HEK293 (cell line): ENCODE data around the gene HHAT.

Experiments used
- CTCF ChIA-PET: fragments of 350-600 bp; formaldehyde crosslinking; extraction: SDS; loops from one replicate; lab custom pipeline; 2021; ENCODE audit warnings: antibody characterized with exemption; lab: Yijun Ruan, JAX
- POLR2A ChIA-PET: fragments of 300-600 bp; formaldehyde crosslinking; extraction: SDS; loops from one replicate; lab custom pipeline; 2020; ENCODE audit warnings: antibody characterized with exemption, inconsistent platforms; lab: Yijun Ruan, JAX
- H3K27ac ChIP-seq: fragments of 200-500 bp; sonication (Bioruptor generic); 2 replicates; pipeline ENCODE4 v1.5.1; 2014; ENCODE audit warnings: low read depth, low read length, control low read depth, inconsistent platforms; ENCODE audit errors: extremely low read depth
- H3K36me3 ChIP-seq, 2 experiments: fragments of 200-500 bp in 1 of 2; sonication (Bioruptor generic) in 1 of 2; 1 replicate in 1 of 2; 2 replicates in 1 of 2; pipeline ENCODE4 v1.5.1; 2014 to 2017; ENCODE audit warnings: inconsistent platforms in 2 of 2, low read length in 2 of 2; ENCODE audit not compliant: control insufficient read depth in 2 of 2, insufficient read depth in 1 of 2
- H3K4me1 ChIP-seq: fragments of 200-500 bp; sonication (Bioruptor generic); 2 replicates; pipeline ENCODE4 v1.5.1; 2014; ENCODE audit warnings: mild to moderate bottlenecking, low read length, inconsistent platforms; ENCODE audit not compliant: control insufficient read depth, insufficient read depth
- H3K4me3 ChIP-seq: 2 replicates; pipeline ENCODE4 v1.5.1; 2011; ENCODE audit warnings: low read depth, mild to moderate bottlenecking, control low read depth, low read length, moderate library complexity
- H3K9me3 ChIP-seq: fragments of 200-500 bp; sonication (Bioruptor generic); 2 replicates; pipeline ENCODE4 v1.5.1; 2014; ENCODE audit warnings: low read depth, low read length, inconsistent platforms; ENCODE audit not compliant: control insufficient read depth, insufficient read depth
- HOXC10 ChIP-seq: sonication (generic); formaldehyde crosslinking; IDR thresholded peaks from 2 replicates; pipeline ENCODE4 v1.8.1; 2023; ENCODE audit warnings: mild to moderate bottlenecking, missing genetic modification reagents
- PRDM6 ChIP-seq: fragments of 450-650 bp; formaldehyde crosslinking; IDR thresholded peaks from 2 replicates; pipeline ENCODE4 v1.5.1; 2017; ENCODE audit warnings: missing biosample characterization, missing genetic modification characterization
- SP3 ChIP-seq: fragments of 450-650 bp; formaldehyde crosslinking; IDR thresholded peaks from 2 replicates; pipeline ENCODE4 v1.5.1; 2016; ENCODE audit warnings: missing biosample characterization, missing genetic modification characterization
- WT1 ChIP-seq: fragments of 450-650 bp; formaldehyde crosslinking; IDR thresholded peaks from 2 replicates; pipeline ENCODE4 v1.5.1; 2016; ENCODE audit warnings: missing biosample characterization, missing genetic modification characterization
- ZBTB49 ChIP-seq: fragments of 450-650 bp; formaldehyde crosslinking; IDR thresholded peaks from 2 replicates; pipeline ENCODE4 v1.5.1; 2016; ENCODE audit warnings: missing biosample characterization, missing genetic modification characterization, low read depth
- ZNF24 ChIP-seq: fragments of 450-650 bp; formaldehyde crosslinking; IDR thresholded peaks from 2 replicates; pipeline ENCODE4 v1.5.1; 2016; ENCODE audit warnings: missing biosample characterization, missing genetic modification characterization
- ZNF280D ChIP-seq: fragments of 450-650 bp; formaldehyde crosslinking; IDR thresholded peaks from 2 replicates; pipeline ENCODE4 v1.5.1; 2016; ENCODE audit warnings: missing biosample characterization, missing genetic modification characterization
- ZNF404 ChIP-seq: fragments of 450-650 bp; formaldehyde crosslinking; IDR thresholded peaks from 2 replicates; pipeline ENCODE4 v1.5.1; 2017; ENCODE audit warnings: missing biosample characterization, missing genetic modification characterization
- ZNF514 ChIP-seq: fragments of 450-650 bp; formaldehyde crosslinking; IDR thresholded peaks from 2 replicates; pipeline ENCODE4 v1.5.1; 2016; ENCODE audit warnings: missing biosample characterization, missing genetic modification characterization
- ZNF561 ChIP-seq: fragments of 450-650 bp; IDR thresholded peaks from 2 replicates; pipeline ENCODE4 v1.5.1; 2018; ENCODE audit warnings: missing biosample characterization, missing genetic modification characterization, borderline replicate concordance
- ZNF626 ChIP-seq: fragments of 450-650 bp; sonication (Bioruptor Pico); formaldehyde crosslinking; IDR thresholded peaks from 2 replicates; pipeline ENCODE4 v1.5.1; 2018; ENCODE audit warnings: missing biosample characterization, missing genetic modification characterization, inconsistent platforms
- ZNF792 ChIP-seq: fragments of 450-650 bp; formaldehyde crosslinking; IDR thresholded peaks from 2 replicates; pipeline ENCODE4 v1.5.1; 2016; ENCODE audit warnings: missing biosample characterization, missing genetic modification characterization
- TF ChIP-seq, protein P1 (sequence below): fragments of 450-650 bp; formaldehyde crosslinking; IDR thresholded peaks from 2 replicates; pipeline ENCODE4 v1.5.1; 2016; ENCODE audit warnings: missing biosample characterization, missing genetic modification characterization
- TF ChIP-seq, protein P2 (sequence below): fragments of 450-650 bp; formaldehyde crosslinking; IDR thresholded peaks from 2 replicates; pipeline ENCODE4 v1.5.1; 2016; ENCODE audit warnings: missing biosample characterization, missing genetic modification characterization
- TF ChIP-seq, protein P3 (sequence below): fragments of 450-650 bp; formaldehyde crosslinking; IDR thresholded peaks from 2 replicates; pipeline ENCODE4 v1.5.1; 2016; ENCODE audit warnings: missing biosample characterization, missing genetic modification characterization

HHAT gene

GRCh38 chr1:210652329-210652954 lies 323.7 kb downstream of the HHAT start (continued):
- TF ChIP-seq ZNF404 (no peak), ZNF792 (tag by site-specific recombination) (no peak), ZNF514 (tag by site-specific recombination) (no peak), ZNF280D (tag by site-specific recombination) (no peak)

GRCh38 chr1:210653771-210654170 lies 325.1 kb downstream of the HHAT start:
- no peaks in the 10 kb centered on the region for H3K9me3 ChIP-seq
- no peaks in the 10 kb centered on the region for H3K4me1 ChIP-seq
- no peak overlapping the region for H3K27ac ChIP-seq
- no peak overlapping the region for H3K4me3 ChIP-seq
- POLR2A ChIA-PET = no interaction called here
- TF ChIP-seq, protein P1, sequence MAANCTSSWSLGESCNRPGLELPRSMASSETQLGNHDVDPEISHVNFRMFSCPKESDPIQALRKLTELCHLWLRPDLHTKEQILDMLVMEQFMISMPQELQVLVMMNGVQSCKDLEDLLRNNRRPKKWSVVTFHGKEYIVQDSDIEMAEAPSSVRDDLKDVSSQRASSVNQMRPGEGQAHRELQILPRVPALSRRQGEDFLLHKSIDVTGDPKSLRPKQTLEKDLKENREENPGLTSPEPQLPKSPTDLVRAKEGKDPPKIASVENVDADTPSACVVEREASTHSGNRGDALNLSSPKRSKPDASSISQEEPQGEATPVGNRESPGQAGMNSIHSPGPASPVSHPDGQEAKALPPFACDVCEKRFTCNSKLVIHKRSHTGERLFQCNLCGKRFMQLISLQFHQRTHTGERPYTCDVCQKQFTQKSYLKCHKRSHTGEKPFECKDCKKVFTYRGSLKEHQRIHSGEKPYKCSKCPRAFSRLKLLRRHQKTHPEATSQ (tag by site-specific recombination) = no peak
- TF ChIP-seq HOXC10 = no peak
- no peak for TF ChIP-seq ZNF626 (tag by site-specific recombination)
- no peak for TF ChIP-seq PRDM6 (tag by site-specific recombination)
- TF ChIP-seq ZNF561 = no peak
- TF ChIP-seq ZNF24 (tag by site-specific recombination) = no peak
- TF ChIP-seq, protein P2, sequence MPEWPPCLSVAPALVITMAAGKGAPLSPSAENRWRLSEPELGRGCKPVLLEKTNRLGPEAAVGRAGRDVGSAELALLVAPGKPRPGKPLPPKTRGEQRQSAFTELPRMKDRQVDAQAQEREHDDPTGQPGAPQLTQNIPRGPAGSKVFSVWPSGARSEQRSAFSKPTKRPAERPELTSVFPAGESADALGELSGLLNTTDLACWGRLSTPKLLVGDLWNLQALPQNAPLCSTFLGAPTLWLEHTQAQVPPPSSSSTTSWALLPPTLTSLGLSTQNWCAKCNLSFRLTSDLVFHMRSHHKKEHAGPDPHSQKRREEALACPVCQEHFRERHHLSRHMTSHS = no peak
- no peak for TF ChIP-seq SP3
- TF ChIP-seq, protein P3, sequence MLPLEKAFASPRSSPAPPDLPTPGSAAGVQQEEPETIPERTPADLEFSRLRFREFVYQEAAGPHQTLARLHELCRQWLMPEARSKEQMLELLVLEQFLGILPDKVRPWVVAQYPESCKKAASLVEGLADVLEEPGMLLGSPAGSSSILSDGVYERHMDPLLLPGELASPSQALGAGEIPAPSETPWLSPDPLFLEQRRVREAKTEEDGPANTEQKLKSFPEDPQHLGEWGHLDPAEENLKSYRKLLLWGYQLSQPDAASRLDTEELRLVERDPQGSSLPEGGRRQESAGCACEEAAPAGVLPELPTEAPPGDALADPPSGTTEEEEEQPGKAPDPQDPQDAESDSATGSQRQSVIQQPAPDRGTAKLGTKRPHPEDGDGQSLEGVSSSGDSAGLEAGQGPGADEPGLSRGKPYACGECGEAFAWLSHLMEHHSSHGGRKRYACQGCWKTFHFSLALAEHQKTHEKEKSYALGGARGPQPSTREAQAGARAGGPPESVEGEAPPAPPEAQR (tag by site-specific recombination) = no peak
- TF ChIP-seq ZBTB49 (tag by site-specific recombination) = no peak
- no peak for TF ChIP-seq WT1 (tag by site-specific recombination)
- H3K36me3 ChIP-seq = no peaks in the 10 kb centered on the region
- CTCF ChIA-PET = no interaction called here
